LNCaP clone FGC (cell line): ENCODE results near the gene COG7.

ENCODE experiments used
- DNase-seq: peaks from one replicate; pipeline ENCODE4 v3.0.0-alpha.2; 2011; ENCODE audit warnings: low read depth
- H3K4me3 ChIP-seq: 2 replicates; pipeline ENCODE4 v1.5.1; 2011; ENCODE audit warnings: mild to moderate bottlenecking, low read depth, low read length, control low read depth
- CTCF ChIP-seq: IDR thresholded peaks from 2 replicates; pipeline ENCODE4 v1.5.1; 2012; ENCODE audit warnings: mild to moderate bottlenecking; ENCODE audit not compliant: control insufficient read depth, insufficient read depth; ENCODE audit errors: extremely low read depth

Gene COG7

GRCh38 chr16:23354246-23354645 is 98.7 kb downstream of the COG7 start:
- TF ChIP-seq CTCF, result no peak
- DNase-seq, result no peak
- no peak overlapping the region for H3K4me3 ChIP-seq

GRCh38 chr16:23353440-23353839 is 99.5 kb downstream of the COG7 start:
- no peak for TF ChIP-seq CTCF
- H3K4me3 ChIP-seq, result no peak overlapping the region
- DNase-seq, result no peak

GRCh38 chr16:23351360-23351759 is 101.6 kb downstream of the COG7 start:
- H3K4me3 ChIP-seq, result no peak overlapping the region
- peak; percentile 96 for DNase-seq
- TF ChIP-seq CTCF, result no peak

GRCh38 chr16:23348579-23349469 is 104.2 kb downstream of the COG7 start:
- H3K4me3 ChIP-seq, result no peak overlapping the region

GRCh38 chr16:23345237-23345636 is 107.8 kb downstream of the COG7 start:
- no peak for DNase-seq

More at GRCh38 chr16:23348579-23349469, 104.2 kb downstream of the COG7 start:
- TF ChIP-seq CTCF, result no peak
- DNase-seq, result no peak

More at GRCh38 chr16:23345237-23345636, 107.8 kb downstream of the COG7 start:
- no peak overlapping the region for H3K4me3 ChIP-seq
- TF ChIP-seq CTCF, result no peak
